IMR-90 (cell line): ENCODE measurements around the gene CLK1. TPM values are rescaled to one million over a fixed set of nuclear protein-coding genes. Genes with fewer than 3 reads are reported as not detected.

Experiments
- ATAC-seq: fragments of 200-7000 bp; cut with Tn5 transposase; 2 replicates; pipeline ENCODE4 v1.9.1; 2020; ENCODE audit warnings: low read depth, mild to moderate bottlenecking, moderate library complexity
- BruUV-seq: library from RNA; stranded (reverse); fragments of 400-500 nt; replicated peaks from 2 replicates; lab custom pipeline; 2021; lab: Mats Ljungman, UMichigan
- CTCF ChIA-PET: fragments of 300-600 bp; formaldehyde crosslinking; extraction: SDS; loops from one replicate; lab custom pipeline; 2021; ENCODE audit warnings: antibody characterized with exemption; lab: Yijun Ruan, JAX
- POLR2A ChIA-PET: fragments of 300-600 bp; sonication (Branson Sonifier 250); formaldehyde crosslinking; loops from one replicate; lab custom pipeline; 2022; ENCODE audit warnings: antibody characterized with exemption; ENCODE audit not compliant: unreplicated experiment; lab: Charles Lee
- DNase-seq: peaks from one replicate; pipeline ENCODE4 v3.0.0; 2013
- H2AFZ ChIP-seq: replicated peaks from 2 replicates; pipeline ENCODE3; 2013; ENCODE audit warnings: low read length, mild to moderate bottlenecking; ENCODE audit not compliant: poor library complexity
- H2AK5ac ChIP-seq: 2 replicates; pipeline ENCODE4 v1.6.1; 2013; ENCODE audit warnings: low read depth, low read length, inconsistent platforms
- H2AK9ac ChIP-seq: replicated peaks from 2 replicates; pipeline ENCODE3; 2013; ENCODE audit warnings: mild to moderate bottlenecking, low read depth, low read length, moderate library complexity; ENCODE audit not compliant: poor library complexity
- H2BK120ac ChIP-seq: 2 replicates; pipeline ENCODE4 v1.6.1; 2013; ENCODE audit warnings: low read depth, low read length, inconsistent platforms
- H2BK15ac ChIP-seq: 3 replicates; pipeline ENCODE4 v1.6.1; 2013; ENCODE audit warnings: low read depth, low read length, inconsistent platforms
- H2BK20ac ChIP-seq: 2 replicates; pipeline ENCODE4 v1.6.1; 2013; ENCODE audit warnings: low read depth, mild to moderate bottlenecking, inconsistent platforms, low read length, moderate library complexity
- H2BK5ac ChIP-seq: 2 replicates; pipeline ENCODE4 v1.6.1; 2013; ENCODE audit warnings: mild to moderate bottlenecking, low read depth, low read length, inconsistent platforms; ENCODE audit not compliant: poor library complexity, severe bottlenecking
- H3K14ac ChIP-seq: replicated peaks from 2 replicates; pipeline ENCODE4 v1.6.1; 2013; ENCODE audit warnings: low read depth, low read length, inconsistent platforms
- H3K18ac ChIP-seq: 2 replicates; pipeline ENCODE4 v1.6.1; 2013; ENCODE audit warnings: low read depth, low read length, control low read depth
- H3K23ac ChIP-seq: 2 replicates; pipeline ENCODE4 v1.6.1; 2013; ENCODE audit warnings: low read depth, low read length, inconsistent platforms
- H3K27ac ChIP-seq: 2 replicates; pipeline ENCODE4 v1.5.1; 2013; ENCODE audit warnings: mild to moderate bottlenecking, control low read depth, low read length; ENCODE audit not compliant: insufficient read depth
- H3K27me3 ChIP-seq: 2 replicates; pipeline ENCODE4 v1.6.1; 2013; ENCODE audit warnings: low read length; ENCODE audit not compliant: control insufficient read depth, insufficient read depth
- H3K36me3 ChIP-seq: 2 replicates; pipeline ENCODE4 v1.6.1; 2013; ENCODE audit warnings: low read length, mixed read lengths; ENCODE audit not compliant: control insufficient read depth, insufficient read depth
- H3K4ac ChIP-seq: 2 replicates; pipeline ENCODE4 v1.6.1; 2013; ENCODE audit warnings: low read depth, low read length, inconsistent platforms
- H3K4me1 ChIP-seq: 2 replicates; pipeline ENCODE4 v1.6.1; 2013; ENCODE audit warnings: low read length, mixed read lengths; ENCODE audit not compliant: control insufficient read depth, insufficient read depth
- H3K4me2 ChIP-seq: 2 replicates; pipeline ENCODE4 v1.6.1; 2013; ENCODE audit warnings: low read depth, mild to moderate bottlenecking, control low read depth, low read length, moderate library complexity
- H3K4me3 ChIP-seq: 2 replicates; pipeline ENCODE4 v1.5.1; 2013; ENCODE audit warnings: low read depth, mild to moderate bottlenecking, control low read depth, low read length, moderate library complexity; ENCODE audit not compliant: insufficient read depth
- H3K56ac ChIP-seq: 2 replicates; pipeline ENCODE4 v1.6.1; 2013; ENCODE audit warnings: low read length, inconsistent platforms; ENCODE audit not compliant: insufficient read depth; ENCODE audit errors: extremely low read depth
- H3K79me1 ChIP-seq, 2 experiments: 2 replicates each; pipeline ENCODE4 v1.6.1; 2013; ENCODE audit warnings: low read length in 2 of 2, inconsistent platforms in 1 of 2, low read depth in 1 of 2
- H3K9ac ChIP-seq: 2 replicates; pipeline ENCODE4 v1.6.1; 2013; ENCODE audit warnings: low read depth, low read length, control low read depth
- H3K9me1 ChIP-seq: 2 replicates; pipeline ENCODE4 v1.6.1; 2013; ENCODE audit warnings: low read length, inconsistent platforms; ENCODE audit not compliant: insufficient read depth
- H3K9me3 ChIP-seq: 2 replicates; pipeline ENCODE4 v1.6.1; 2013; ENCODE audit warnings: low read length; ENCODE audit not compliant: control insufficient read depth, insufficient read depth
- H4K20me1 ChIP-seq: 2 replicates; pipeline ENCODE4 v1.6.1; 2013; ENCODE audit warnings: low read length, inconsistent platforms; ENCODE audit not compliant: insufficient read depth
- H4K5ac ChIP-seq: 2 replicates; pipeline ENCODE4 v1.6.1; 2013; ENCODE audit warnings: mild to moderate bottlenecking, low read depth, low read length, control low read depth
- H4K8ac ChIP-seq, 2 experiments: 2 replicates each; pipeline ENCODE4 v1.6.1; 2013; ENCODE audit warnings: low read depth in 2 of 2, low read length in 2 of 2, control low read depth in 1 of 2, inconsistent platforms in 1 of 2
- H4K91ac ChIP-seq: 2 replicates; pipeline ENCODE4 v1.6.1; 2013; ENCODE audit warnings: low read depth, low read length, inconsistent platforms; ENCODE audit not compliant: insufficient read depth
- BHLHE40 ChIP-seq: fragments of 150-350 bp; IDR thresholded peaks from 2 replicates; pipeline ENCODE4 v1.6.1; 2016; ENCODE audit warnings: mild to moderate bottlenecking, low read depth, low read length
- CEBPB ChIP-seq: IDR thresholded peaks from 2 replicates; pipeline ENCODE4 v1.6.1; 2012; ENCODE audit warnings: low read depth, low read length, improper control_type of control experiment
- FOS ChIP-seq: fragments of 150-350 bp; IDR thresholded peaks from 2 replicates; pipeline ENCODE4 v1.6.1; 2016; ENCODE audit warnings: low read depth, low read length
- MAFK ChIP-seq: IDR thresholded peaks from 2 replicates; pipeline ENCODE4 v1.6.1; 2012; ENCODE audit warnings: low read depth, low read length, improper control_type of control experiment
- MAZ ChIP-seq: IDR thresholded peaks from 2 replicates; pipeline ENCODE4 v1.6.1; 2012; ENCODE audit warnings: low read depth, mild to moderate bottlenecking, low read length, improper control_type of control experiment, moderate library complexity, borderline replicate concordance
- MXI1 ChIP-seq: IDR thresholded peaks from 2 replicates; pipeline ENCODE4 v1.6.1; 2012; ENCODE audit warnings: low read depth, mild to moderate bottlenecking, low read length, moderate library complexity, borderline replicate concordance
- NFE2L2 ChIP-seq: fragments of 150-350 bp; IDR thresholded peaks from 2 replicates; pipeline ENCODE4 v1.6.1; 2016; ENCODE audit warnings: low read depth, mild to moderate bottlenecking, low read length
- POLR2A ChIP-seq: IDR thresholded peaks from 2 replicates; pipeline ENCODE4 v1.6.1; 2012; ENCODE audit warnings: mild to moderate bottlenecking, low read depth, low read length
- RAD21 ChIP-seq: IDR thresholded peaks from 2 replicates; pipeline ENCODE4 v1.6.1; 2012; ENCODE audit warnings: low read length, improper control_type of control experiment
- RCOR1 ChIP-seq: IDR thresholded peaks from 2 replicates; pipeline ENCODE4 v1.6.1; 2012; ENCODE audit warnings: mild to moderate bottlenecking, low read length, improper control_type of control experiment; ENCODE audit not compliant: insufficient replicate concordance
- RFX5 ChIP-seq: IDR thresholded peaks from 2 replicates; pipeline ENCODE4 v1.8.0; 2012; ENCODE audit warnings: low read depth, mild to moderate bottlenecking, low read length, moderate library complexity
- SMC3 ChIP-seq: fragments of 150-350 bp; IDR thresholded peaks from 2 replicates; pipeline ENCODE4 v1.6.1; 2016; ENCODE audit warnings: low read depth, mild to moderate bottlenecking, antibody characterized with exemption, low read length, moderate library complexity
- WGBS, 2 experiments: methylation state at CpG; one replicate each; pipeline versions ENCODE4 v1.1.5 to v1.1.7; 2013; ENCODE audit warnings: missing lambda C conversion rate in 2 of 2; ENCODE audit not compliant: insufficient read length in 1 of 2; ENCODE audit errors: extremely low coverage in 2 of 2; 5-methylcytosine and 5-hydroxymethylcytosine counted together
- dilution Hi-C: fragments of 300-500 bp; cut with HindIII; formaldehyde crosslinking; loops from one replicate; pipeline ENCODE4 v1.14.3; 2018; ENCODE audit warnings: low sequenced_read_pairs; ENCODE audit not compliant: unreplicated experiment
- in situ Hi-C: fragments of 300-500 bp; cut with MboI; formaldehyde crosslinking; loops from 3 replicates; pipeline ENCODE4 v1.14.3; 2019; ENCODE audit warnings: low sequenced_read_pairs, inconsistent platforms, mixed read lengths
- intact Hi-C: fragments of 100-400 bp; cut with micrococcal nuclease; formaldehyde crosslinking; loops from 2 replicates; pipeline ENCODE4 v1.10.0; 2022
- polyA plus RNA-seq, 3 experiments: library from polyadenylated mRNA; depleted of rRNA; stranded (reverse); fragments of >200 nt; gene quantifications; 2 replicates each; pipeline ENCODE4 v1.2.3, GENCODE V29; 2012; ENCODE audit warnings: low replicate concordance in 1 of 3
- total RNA-seq: library from RNA; depleted of rRNA; stranded (reverse); fragments of >200 nt; gene quantifications from 2 replicates; pipeline ENCODE4 v1.2.3, GENCODE V29; 2012
- TF ChIP-seq, protein P1 (sequence below): conservative IDR thresholded peaks from 2 replicates; pipeline ENCODE4 v1.5.1; 2012; ENCODE audit warnings: mild to moderate bottlenecking, low read depth, low read length, improper control_type of control experiment
- TF ChIP-seq, protein P2 (sequence below): fragments of 150-350 bp; IDR thresholded peaks from 2 replicates; pipeline ENCODE4 v1.6.1; 2017; ENCODE audit warnings: mild to moderate bottlenecking, antibody characterized with exemption, low read length, low read depth

CLK1 gene
- total and polyA plus RNA-seq, 2 of the 4 experiments (the other 2 are of a cell fraction) = 26.2 to 35.5 TPM

- peak within 1 kb of the TSS; percentile 95 for H3K4me2 ChIP-seq
- H2BK5ac ChIP-seq = peak within 1 kb of the TSS; percentile 87
- H3K18ac ChIP-seq = peak within 1 kb of the TSS; percentile 69; the same call in 1 of the 2 replicates
- H3K9me3 ChIP-seq = no peaks in the 10 kb centered on the region
- POLR2A ChIA-PET = interaction anchor here (0.6 to 0.7 kb wide), 2 partner anchors 13 to 21 kb away, joined by 3 read pairs; no protein-coding TSS in a partner anchor
- peak within 1 kb of the TSS; percentile 26; the same call in 1 of the 3 replicates for H2BK15ac ChIP-seq
- peak; percentile 81 for ATAC-seq
- peak within 1 kb of the TSS; percentile 84 to 98 for H4K8ac ChIP-seq
- peak within 1 kb of the TSS; percentile 91 for H2AK5ac ChIP-seq
- H3K4me3 ChIP-seq = peak within 1 kb of the TSS; percentile 72
- peaks cover 25 to 46% of the 10 kb centered on the region in 2 experiments for H3K79me1 ChIP-seq
- H2BK120ac ChIP-seq = peak within 1 kb of the TSS; percentile 74
- H4K91ac ChIP-seq = peak within 1 kb of the TSS; percentile 88
- DNase-seq = peak; percentile 98
- H3K4ac ChIP-seq = peak within 1 kb of the TSS; percentile 81
- dilution Hi-C loops = no loop called here
- no peaks in the 10 kb centered on the region for H3K9me1 ChIP-seq
- no TSS peak for BruUV-seq
- H2AK9ac ChIP-seq = peak within 1 kb of the TSS; percentile 78
- intact Hi-C loops = loop anchor here (2.0 kb wide), 1 partner anchor 176 kb away; no protein-coding TSS in a partner anchor
- H3K14ac ChIP-seq = peak within 1 kb of the TSS; percentile 91
- peak within 1 kb of the TSS; percentile 75 for H3K23ac ChIP-seq
- CTCF ChIA-PET = interaction anchor here (1.3 to 1.7 kb wide), 2 partner anchors 12 to 180 kb away, joined by 4 to 6 read pairs; no protein-coding TSS in a partner anchor
- H2AFZ ChIP-seq = peak within 1 kb of the TSS; percentile 99
- H3K36me3 ChIP-seq = peaks cover 4% of the 10 kb centered on the region; the same call in 1 of the 2 replicates
- H2BK20ac ChIP-seq = peak within 1 kb of the TSS; percentile 32; the same call in 1 of the 2 replicates
- H4K20me1 ChIP-seq = no peaks in the 10 kb centered on the region; the same call in 1 of the 2 replicates
- peaks cover 2% of the 10 kb centered on the region; the same call in 1 of the 2 replicates for H3K4me1 ChIP-seq
- no peaks in the 10 kb centered on the region for H3K27me3 ChIP-seq
- 0% methylated on average over 19 of the region's 50 CpGs; no CpG with 5 or more reads in 1 of the 2 experiments for WGBS, 2 experiments
- in situ Hi-C loops = no loop called here
- H4K5ac ChIP-seq = peak within 1 kb of the TSS; percentile 95
- peak within 1 kb of the TSS; percentile 84 for H3K9ac ChIP-seq
- peak within 1 kb of the TSS; percentile 84 for H3K56ac ChIP-seq
- H3K27ac ChIP-seq = peak within 1 kb of the TSS; percentile 75
- TF ChIP-seq CEBPB (0 out of 2 replicates have a peak, but pooled peaks have one; percentile 0), FOS (no peak), NFE2L2 (no peak), RFX5 (no peak), SMC3 (no peak), BHLHE40 (no peak), RAD21 (no peak), POLR2A (peak; percentile 81), MXI1 (0 out of 2 replicates have a peak, but pooled peaks have one; percentile 48), RCOR1 (no peak), MAZ (peak; percentile 42; the same call in 1 of the 2 replicates), MAFK (no peak)
- TF ChIP-seq, protein P1, sequence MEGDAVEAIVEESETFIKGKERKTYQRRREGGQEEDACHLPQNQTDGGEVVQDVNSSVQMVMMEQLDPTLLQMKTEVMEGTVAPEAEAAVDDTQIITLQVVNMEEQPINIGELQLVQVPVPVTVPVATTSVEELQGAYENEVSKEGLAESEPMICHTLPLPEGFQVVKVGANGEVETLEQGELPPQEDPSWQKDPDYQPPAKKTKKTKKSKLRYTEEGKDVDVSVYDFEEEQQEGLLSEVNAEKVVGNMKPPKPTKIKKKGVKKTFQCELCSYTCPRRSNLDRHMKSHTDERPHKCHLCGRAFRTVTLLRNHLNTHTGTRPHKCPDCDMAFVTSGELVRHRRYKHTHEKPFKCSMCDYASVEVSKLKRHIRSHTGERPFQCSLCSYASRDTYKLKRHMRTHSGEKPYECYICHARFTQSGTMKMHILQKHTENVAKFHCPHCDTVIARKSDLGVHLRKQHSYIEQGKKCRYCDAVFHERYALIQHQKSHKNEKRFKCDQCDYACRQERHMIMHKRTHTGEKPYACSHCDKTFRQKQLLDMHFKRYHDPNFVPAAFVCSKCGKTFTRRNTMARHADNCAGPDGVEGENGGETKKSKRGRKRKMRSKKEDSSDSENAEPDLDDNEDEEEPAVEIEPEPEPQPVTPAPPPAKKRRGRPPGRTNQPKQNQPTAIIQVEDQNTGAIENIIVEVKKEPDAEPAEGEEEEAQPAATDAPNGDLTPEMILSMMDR = no peak
- TF ChIP-seq, protein P2, sequence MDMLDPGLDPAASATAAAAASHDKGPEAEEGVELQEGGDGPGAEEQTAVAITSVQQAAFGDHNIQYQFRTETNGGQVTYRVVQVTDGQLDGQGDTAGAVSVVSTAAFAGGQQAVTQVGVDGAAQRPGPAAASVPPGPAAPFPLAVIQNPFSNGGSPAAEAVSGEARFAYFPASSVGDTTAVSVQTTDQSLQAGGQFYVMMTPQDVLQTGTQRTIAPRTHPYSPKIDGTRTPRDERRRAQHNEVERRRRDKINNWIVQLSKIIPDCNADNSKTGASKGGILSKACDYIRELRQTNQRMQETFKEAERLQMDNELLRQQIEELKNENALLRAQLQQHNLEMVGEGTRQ = peak; percentile 7; the same call in 1 of the 2 replicates
Observed at GRCh38 chr2:200888704-200889625, 24.5 kb upstream of the CLK1 start, which contains the start of the genes NIF3L1 and PPIL3. Gene NIF3L1, plus strand, starts transcription at chr2:200889371. Its CDS starts 2,573 bp downstream, at chr2:200891944. Gene PPIL3, minus strand, starts transcription at chr2:200889077. Its CDS starts 1,462 bp downstream, at chr2:200887615.
